ENCODE data around the gene CAMTA1.

CAMTA1 gene

DNA sequence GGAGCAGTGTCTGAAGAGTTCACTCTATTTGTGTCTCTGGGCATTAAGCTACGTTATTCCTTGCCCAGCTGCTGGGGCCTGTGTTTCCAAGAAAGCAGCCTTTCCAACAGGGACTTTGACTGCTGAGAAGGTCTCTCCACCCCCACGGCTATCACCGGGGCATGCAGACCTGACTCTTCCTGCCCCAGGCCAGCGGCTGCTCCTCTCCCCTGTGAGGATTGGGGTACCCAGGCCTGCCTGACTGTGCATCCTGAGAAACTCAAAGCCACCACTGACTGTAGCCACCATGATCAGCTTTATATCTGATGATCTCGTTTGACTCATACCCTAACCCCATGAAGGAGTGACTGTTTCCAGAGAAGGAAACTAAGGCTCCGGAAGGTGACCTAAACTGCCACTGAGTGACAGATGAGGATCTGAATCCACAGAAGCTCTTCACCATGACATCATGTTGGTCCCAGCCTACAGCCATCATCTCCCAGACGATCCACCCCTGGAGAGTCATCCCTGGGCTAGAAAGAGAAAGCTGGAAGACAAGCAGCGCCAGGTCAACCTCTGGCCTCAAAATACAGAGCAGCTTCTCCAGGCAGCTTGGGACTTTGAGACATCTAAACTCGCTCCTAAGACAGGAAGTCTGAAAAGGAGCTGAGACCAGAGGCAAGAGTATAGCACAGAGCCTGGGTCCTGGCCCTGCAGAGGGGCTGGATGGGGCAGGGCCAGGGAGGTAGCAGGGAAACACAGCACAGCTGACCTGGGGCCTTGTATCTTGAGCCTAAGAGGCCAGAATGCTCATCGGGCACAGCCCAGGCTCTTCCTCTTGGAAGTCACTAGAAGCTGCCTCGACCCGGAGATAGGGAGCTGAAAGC lies 741.8 kb downstream of the CAMTA1 start:
- no peak for DNase-seq (ENCODE audit: low read depth in 2 of 2)

DNA sequence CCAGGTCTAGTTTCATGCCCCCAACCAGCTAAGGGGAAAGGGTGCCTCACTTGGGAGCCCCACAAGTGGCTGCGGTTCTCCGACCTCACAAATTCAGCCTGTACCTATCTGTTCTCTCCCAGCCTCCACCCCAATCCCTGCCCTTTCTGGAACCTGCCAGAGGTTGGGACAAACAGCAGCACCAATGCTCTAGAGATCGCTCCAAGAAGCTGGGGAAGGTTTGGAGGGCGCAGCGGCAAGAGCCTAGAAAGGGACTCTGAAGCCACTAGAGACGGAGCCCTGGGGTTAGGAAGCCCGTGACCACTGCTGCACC lies 742.4 kb downstream of the CAMTA1 start:
- no peak for DNase-seq (ENCODE audit: low read depth in 2 of 2)

DNA sequence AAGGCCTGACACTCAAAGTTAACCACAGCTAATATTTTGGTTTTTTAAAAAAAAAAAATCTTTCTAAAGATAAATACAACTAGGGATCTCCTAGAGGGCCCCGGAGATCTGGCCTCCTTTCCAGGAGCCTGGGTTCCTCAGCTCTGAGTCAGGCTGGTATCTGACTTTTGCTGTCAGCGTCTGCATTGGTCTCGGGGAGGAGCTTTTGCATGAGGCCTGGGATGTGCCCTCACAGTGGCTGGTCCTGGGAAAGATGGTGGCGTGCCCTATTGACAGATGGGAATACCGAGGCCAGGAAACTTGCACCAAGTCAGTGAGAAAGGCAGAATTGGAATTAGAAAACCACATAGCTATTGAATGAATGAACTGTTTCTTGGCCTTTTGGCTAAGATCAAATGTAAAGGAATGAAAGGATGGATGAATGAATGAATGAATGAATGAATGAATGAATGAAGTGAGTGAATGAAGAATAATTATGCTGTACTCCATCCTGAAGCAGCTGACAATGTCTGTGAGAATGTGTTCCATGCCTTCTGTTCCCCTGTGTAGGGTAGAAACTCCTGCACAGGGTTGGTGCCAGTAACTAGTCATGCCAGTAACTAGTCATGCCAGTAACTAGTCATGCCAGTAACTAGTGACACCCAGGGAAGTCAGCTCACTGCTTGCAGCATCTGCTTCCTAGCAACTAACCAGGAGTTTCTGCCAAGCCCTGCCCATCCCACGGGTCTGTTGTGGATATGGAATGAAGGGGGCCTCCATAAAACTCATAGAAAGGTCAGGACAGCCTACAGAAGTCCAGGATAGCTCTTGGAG lies 743.3 kb downstream of the CAMTA1 start:
- DNase-seq (ENCODE audit: low read depth in 2 of 2): no peak

DNA sequence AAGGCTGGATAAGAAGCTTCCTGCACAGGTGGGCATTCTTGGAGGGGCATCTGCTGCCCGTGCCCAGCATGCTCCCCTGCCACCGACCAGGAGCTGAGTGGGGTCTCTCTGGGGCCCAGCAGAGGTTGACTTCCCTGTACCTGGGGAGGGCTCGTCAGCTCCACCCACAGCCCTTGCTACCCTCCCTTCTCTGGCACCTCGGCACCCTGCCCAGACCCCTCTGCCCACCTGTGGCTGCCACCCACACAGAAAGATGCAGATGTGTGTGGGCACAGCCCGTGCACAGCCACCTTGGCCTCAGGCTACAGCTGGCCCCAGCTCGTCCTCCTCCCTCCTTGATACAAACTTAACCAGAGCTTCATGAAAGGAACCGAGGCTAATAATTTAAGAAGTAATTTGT lies 744.7 kb downstream of the CAMTA1 start:
- DNase-seq (ENCODE audit: low read depth in 2 of 2): no peak

DNA sequence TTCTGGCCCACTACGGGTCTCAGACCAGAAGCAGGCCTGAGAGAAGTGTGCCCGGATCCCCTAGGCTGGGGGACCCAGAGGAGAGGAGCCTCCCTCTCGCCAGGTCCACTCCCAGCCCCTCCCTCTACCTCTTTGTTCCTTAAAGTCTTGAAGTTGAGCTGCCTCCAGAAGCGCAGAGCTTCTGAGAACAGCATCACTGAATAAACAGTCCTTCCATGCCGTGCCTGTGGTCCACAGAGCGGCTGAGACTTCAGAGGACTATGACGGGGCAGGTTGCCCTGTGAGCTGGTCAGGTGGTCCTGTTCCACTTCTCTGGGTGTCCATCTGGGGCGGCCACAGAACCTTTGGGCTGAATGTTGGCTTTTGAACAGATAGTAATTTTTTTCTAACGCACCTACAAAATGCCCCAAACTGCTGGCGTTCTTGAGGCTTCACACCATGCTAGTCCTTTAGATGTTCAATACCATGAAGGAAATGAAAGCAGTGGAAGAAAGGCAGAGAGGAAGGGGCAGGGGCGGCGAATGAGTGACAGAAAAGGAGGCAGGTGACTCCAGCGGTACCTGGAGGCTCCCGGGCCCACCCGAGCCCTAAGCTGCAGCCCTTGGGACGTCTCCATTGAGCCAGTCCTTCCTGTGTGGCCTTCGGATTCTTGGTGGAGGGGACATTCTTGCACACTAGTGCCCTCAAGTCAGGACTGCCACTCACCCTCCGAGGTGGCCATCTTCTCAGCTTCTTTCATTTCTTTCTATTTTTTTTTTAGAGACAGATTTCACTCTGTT lies 746.5 kb downstream of the CAMTA1 start:
- no peak for DNase-seq (ENCODE audit: low read depth in 2 of 2)

DNA sequence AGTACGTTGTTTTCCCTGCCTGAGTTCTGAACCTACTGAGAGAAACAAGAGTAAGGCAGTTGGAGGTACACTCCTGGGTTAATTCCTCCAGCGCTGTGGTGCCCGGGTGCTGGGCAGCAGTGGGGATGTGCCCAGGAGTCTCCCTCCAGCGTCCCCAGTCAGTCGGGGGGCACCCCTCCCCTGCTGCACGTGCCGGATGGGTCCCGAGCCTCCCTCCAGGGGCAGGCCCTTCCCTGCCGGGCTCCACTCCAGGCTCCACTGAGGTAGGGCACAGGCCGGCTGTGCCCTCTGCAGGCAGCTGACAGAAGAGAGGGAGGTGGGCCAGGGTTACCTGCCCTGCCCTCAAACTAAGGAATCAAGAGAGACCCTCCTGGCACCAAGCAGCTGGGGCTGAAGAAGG lies 747.8 kb downstream of the CAMTA1 start:
- no peak for DNase-seq (ENCODE audit: low read depth in 2 of 2)

DNA sequence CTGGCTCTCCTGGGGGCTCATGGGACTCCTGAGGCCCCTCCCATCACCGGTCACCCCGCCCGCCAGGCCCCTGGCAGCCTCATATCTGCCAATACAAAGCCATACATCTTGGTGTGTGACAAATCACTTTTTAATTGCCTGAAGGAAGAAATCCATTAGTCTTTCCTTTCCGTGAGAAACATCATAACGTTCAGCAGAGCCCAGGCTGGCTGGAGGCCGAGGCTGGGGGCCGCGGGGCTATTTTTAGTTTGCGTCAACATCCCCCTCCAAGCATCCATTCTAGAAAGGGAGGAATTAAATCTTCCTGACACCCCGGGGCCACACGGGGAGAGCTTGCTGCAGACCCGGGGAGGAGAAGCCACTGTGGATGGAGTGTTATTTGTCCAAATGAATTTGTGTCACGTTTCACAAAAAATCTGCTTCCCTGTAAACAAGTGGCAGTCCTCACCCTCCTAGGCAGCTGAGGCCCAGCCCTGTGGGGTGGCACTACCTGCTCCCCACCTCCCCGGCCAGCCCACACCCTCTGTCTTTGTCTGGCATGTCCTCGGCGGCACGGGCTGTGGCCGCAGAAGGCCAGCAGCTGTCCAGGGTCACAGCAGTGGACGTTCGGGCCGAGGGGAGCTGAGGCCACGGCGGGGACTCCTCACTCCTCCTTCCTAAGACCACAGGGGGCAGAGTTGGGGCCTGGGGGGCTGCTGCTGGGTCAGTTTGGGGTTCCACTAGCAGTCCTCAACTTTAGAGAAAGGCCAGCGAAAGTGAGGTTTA lies 749.0 kb downstream of the CAMTA1 start:
- no peak for DNase-seq (ENCODE audit: low read depth in 2 of 2)

DNA sequence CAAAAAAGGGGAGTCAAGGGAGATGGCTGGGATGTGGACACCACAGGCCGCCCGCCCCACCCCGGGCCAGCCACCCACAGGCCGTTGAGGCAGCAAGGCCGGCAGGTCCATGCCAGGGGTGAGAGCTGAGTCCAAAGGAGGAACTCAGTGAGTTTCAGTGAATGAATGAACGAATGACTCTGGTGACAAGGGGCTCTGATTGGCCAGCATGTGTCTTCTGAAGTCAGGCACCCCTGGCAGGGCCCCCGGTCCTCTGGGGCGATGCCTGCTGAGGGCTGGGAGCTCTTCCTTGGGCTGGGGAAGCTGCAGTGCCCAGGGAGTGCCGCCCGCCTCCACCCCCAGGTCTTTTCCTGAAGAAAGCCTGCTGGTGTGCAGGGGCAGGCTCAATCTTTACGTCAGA lies 749.8 kb downstream of the CAMTA1 start:
- no peak for DNase-seq (ENCODE audit: low read depth in 2 of 2)

DNA sequence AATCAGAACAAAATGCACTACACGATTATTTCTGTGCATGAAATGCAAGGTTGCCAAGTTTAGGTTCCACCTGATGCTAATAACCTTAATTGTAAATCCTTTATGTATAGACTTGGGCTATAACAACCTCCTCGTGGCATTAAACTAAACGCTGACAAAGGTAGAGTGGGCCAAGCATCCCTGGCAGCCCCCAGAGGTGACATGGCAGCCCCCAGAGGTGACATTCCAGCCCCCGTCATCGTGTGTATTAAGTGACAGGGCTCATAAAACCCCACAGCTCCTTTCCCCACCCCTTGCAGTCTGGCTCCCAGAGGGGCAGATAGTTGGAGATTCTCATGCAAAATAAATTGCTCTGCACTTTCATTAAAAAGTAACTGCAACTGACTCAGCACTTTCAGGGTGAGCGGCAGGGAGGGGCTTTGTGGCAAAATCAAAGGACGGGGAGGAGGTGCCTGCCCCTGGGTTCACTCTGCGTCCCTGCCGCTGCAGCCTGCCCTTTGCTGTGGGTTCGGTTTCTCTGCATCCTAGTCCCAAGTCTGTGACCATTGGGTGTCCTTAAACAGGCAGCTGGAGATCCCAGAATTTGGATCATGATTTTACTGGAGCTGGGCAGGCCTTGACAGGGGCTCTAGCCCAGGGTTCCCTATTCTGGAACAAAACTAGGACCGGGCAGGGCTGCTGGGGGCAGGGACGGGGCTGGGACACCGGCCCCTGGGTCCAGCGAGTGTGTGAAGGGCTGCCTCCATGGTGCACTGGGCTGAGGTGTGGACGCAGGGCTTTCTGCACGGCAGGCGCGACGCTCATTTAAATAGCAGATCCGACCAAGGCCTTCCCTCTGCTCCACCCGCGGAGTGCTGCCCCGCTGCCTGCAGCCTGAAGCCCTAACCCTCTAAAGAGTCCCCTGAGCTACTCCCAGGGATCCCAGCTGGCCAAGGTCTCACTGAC lies 751.0 kb downstream of the CAMTA1 start:
- no peak for DNase-seq (ENCODE audit: low read depth in 2 of 2)

DNA sequence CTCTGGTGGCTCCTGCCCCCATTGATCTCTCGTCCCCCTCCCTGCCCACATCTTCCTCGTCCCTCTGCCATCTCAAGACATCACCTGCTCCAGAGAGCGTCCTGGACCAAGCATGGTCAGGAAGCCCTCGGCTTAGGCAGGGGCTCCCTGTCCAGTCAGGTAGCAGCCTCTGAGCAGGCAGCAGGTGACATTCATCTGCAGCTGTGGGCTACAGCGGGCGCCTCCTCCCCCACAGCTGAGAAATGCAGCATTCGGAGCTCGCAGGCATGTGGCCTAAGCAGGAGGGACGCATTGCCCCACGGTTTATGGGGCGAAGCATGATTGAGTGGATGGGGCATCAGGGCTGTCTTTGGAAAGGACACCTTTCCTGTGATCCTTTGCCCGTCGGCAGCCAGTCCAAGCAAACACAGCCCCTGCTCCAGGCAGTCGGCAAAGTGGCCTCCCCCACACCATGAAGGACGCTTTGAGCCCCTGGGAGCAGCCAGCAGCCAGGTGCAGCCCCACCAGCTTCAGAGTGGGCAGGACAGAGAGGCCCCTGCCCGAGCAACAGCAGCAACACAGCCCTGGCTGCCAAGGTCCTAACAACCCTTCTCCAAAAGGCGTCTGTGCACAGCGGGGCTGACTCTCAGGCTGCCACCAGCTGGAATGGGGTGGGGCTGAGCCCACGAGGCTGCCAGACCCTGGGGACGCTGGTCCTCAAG lies 751.8 kb downstream of the CAMTA1 start:
- no peak for DNase-seq (ENCODE audit: low read depth in 2 of 2)

DNA sequence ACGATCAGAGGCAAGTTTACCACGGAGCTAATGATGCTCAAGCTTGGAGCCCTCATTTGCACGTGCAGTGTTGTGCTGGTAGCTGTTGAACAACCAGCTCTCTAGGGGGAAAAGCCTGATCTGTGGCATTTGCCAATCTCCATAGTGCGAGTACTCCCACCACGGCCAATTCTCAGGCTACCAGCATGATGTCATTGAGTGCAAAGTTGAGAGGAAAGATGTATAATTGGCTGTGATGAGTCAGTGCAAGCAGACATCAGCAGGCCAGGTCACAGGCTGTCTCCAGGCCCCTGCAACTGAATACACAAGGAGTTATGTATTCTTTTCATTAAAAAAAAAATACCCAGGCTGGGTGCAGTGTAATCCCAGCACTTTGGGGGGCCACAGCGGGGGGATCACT lies 752.8 kb downstream of the CAMTA1 start:
- no peak for DNase-seq (ENCODE audit: low read depth in 2 of 2)

DNA sequence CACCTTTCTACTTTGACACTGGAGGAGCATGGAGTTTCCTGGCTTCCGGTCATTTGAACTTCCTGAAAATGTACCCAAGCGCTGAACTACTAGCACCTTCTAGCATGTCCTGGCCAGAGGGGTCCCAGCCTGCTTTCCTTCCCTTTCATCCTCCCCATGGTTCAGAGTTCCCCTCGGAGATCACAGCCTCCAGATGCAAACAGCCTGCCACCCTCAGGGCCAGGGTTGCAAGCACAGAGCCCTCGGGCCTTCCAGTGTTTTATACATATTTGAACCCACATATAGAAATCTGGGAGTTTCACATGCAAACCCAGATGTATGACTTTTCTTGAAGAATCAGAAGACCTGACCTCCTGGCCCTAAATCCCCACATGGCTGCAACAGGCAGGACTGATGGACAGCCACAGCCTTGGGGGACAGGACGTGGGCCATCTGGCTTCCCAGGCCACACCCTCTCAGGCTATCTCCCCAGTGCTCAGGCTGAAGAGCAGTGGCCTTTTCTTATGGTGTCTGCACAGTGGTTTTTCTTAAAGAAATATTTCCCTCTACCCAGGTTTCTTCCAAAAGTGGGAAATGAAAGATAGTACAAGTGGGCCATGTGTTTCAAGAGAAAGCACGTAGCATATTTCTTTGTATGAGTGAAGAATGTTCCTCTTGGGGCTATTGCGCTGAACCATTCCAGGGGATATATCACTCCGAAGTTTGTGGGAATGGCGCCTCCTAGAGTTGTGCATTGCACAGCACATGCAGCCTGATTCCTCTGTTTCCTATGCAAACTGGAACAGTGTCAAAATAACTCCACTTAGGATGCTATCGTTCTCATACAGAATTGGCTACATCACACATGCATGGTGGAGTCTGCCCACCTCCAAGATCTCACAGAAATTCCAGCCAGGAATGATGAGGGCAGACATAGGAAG lies 753.9 kb downstream of the CAMTA1 start:
- DNase-seq (ENCODE audit: low read depth in 2 of 2): no peak

DNA sequence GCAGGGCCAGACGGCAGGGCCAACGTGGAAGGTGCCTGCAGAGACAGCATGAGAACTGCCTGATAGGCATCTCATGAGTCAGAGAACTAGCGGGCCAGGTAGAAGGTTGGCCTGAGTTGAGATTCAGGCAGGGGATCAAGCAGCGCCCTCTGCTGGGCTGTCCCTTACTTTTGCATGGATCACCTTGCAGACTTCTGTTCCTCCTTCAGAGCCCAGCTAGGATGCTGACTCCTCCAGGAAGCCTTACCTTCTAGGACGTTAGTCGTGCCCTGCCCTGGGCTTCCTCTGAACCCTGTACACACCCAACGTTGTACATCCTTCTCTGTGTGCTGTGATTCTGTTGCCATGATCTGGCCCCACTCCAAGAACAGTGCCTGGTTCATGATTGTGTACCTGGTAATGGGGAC lies 754.5 kb downstream of the CAMTA1 start:
- peak; percentile 32 to 37 for DNase-seq (ENCODE audit: low read depth in 2 of 2)

DNA sequence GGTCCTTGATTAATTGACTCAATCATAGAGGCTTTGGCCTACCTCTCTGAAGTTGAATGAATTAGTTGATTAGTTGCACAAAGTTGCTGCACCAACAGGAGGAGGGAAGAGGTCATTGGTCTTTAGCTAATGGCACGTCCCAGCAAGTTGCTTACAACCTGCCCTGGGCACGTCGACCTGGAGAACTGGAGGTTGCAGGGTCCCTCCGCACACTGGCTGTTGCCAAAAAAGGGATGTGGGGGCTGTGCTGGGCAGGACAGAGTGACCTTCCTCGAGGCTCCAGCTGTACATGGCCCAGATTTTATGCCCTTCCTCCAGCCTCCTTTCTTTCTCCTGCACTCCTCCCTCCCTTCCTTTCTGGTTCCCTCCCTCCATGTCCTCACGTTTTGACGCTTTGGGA lies 755.6 kb downstream of the CAMTA1 start:
- DNase-seq (ENCODE audit: low read depth in 2 of 2): no peak

DNA sequence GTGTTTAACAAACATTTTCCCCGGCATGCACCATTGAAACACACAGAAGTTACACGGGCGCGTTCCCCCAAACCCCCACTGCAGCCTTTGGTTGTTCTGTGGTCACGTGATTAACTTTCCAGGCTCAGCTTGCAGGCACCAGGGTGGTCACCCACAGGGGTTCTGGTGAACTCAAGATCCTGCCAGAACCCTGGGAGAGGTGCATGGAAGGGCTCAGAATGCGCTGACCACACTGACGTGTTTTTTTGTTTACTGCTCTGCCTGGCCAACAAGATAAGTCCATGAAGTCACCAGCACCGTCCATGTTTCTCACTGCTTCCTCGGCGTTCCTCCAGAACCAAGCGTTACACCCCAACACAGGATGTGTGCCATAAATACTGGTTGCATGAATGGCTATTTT lies 756.4 kb downstream of the CAMTA1 start:
- DNase-seq (ENCODE audit: low read depth in 2 of 2): no peak

DNA sequence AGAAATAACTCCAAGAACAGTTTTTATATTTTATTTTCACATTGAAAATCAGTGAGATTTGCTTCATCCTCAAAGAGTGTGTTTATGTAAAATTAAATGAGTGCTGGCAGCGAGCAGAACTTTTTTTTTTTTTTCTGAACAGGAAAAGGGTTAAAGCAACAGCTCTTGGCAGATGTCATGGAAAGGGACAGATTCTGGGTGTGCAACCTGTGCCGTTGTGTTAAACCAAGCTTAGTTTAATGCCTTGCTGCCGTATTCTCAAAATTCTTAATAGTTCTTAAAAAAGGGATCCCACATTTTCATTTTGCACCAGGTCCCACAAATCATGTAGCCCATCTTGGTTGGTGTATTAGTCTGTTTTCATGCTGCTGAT lies 758.5 kb downstream of the CAMTA1 start:
- no peak for DNase-seq (ENCODE audit: low read depth in 2 of 2)

DNA sequence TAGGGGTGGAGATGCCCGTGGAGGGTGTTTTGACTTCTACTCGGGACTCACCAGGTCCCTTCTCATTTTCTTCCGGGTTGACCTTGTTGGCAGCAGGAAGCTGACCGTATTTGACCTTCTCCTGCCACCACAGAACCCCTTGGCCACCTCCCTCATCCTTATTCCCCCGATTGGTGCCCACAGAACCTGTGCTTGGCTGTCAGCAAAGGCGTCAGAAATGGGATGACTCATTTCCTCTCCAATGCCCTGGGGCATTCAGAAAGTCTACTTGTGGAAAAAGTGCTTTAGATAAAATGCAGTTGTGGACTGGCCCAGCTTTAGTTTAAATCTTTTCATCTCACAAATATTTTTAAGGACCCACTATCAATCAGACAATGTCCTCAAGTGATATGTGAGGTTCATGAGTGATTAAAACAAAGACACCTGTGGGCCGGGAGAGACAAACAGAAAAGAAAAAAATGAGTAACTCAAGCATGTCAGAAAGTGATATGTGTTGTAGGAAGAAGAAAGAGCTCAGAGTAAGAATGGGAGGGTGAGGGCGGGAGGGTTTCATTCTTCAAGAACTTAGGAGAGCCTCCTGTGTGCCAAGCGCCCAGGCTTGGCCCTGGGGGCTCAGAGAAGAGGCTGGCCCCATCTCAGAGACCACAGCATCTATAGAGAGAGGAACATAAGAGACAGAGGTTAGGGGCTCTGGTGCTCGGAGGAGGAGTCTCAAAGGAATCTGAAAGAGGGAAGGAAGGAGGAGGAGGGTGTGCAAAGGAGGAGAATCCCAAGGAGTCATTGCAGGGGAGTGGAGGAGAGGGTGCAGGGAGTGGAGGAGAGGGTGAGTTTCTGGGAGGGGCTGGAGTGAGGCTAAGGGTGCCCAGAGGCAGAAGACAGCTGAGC lies 764.3 kb downstream of the CAMTA1 start:
- DNase-seq (ENCODE audit: low read depth in 2 of 2): peak; percentile 48 to 61
